ENCODE measurements around the gene KIR2DL4. TPM values are rescaled to one million over a fixed set of nuclear protein-coding genes. Genes with fewer than 3 reads are reported as not detected.
"Not testable (repeated sequence)": the region's sequence is repeated elsewhere in the genome, so short reads cannot be mapped to it uniquely, and the experiment has no call there.

The KIR2DL4 gene
- total RNA-seq, 2 experiments from 2014 or later: not detected

GRCh38 chr19:54782916-54783315, 20.5 kb upstream of the KIR2DL4 start:
- ATAC-seq (ENCODE audit: low read depth); H3K27ac Mint-ChIP-seq; POLR2A ChIA-PET; H3K36me3 Mint-ChIP-seq; H3K9me3 Mint-ChIP-seq; H3K4me3 Mint-ChIP-seq; DNase-seq; H3K4me1 Mint-ChIP-seq: not testable (repeated sequence)
- H3K27me3 Mint-ChIP-seq: peaks cover 16% of the 10 kb centered on the region

GRCh38 chr19:54786091-54786723, 17.2 kb upstream of the KIR2DL4 start:
- H3K4me3 Mint-ChIP-seq; ATAC-seq (ENCODE audit: low read depth); H3K27me3 Mint-ChIP-seq; POLR2A ChIA-PET; DNase-seq; H3K36me3 Mint-ChIP-seq; H3K27ac Mint-ChIP-seq; H3K4me1 Mint-ChIP-seq; H3K9me3 Mint-ChIP-seq: not testable (repeated sequence)

GRCh38 chr19:54788154-54788553, 15.3 kb upstream of the KIR2DL4 start:
- POLR2A ChIA-PET; H3K27ac Mint-ChIP-seq; H3K4me3 Mint-ChIP-seq; H3K4me1 Mint-ChIP-seq; H3K9me3 Mint-ChIP-seq; DNase-seq; H3K27me3 Mint-ChIP-seq; H3K36me3 Mint-ChIP-seq; ATAC-seq (ENCODE audit: low read depth): not testable (repeated sequence)

GRCh38 chr19:54790711-54791110, 12.7 kb upstream of the KIR2DL4 start:
- H3K4me1 Mint-ChIP-seq: peaks cover 14% of the 10 kb centered on the region
- DNase-seq (no peak), ATAC-seq (ENCODE audit: low read depth) (no peak)
- no peaks in the 10 kb centered on the region for H3K9me3 Mint-ChIP-seq
- H3K27ac Mint-ChIP-seq: no peak overlapping the region
- no peaks in the 10 kb centered on the region for H3K36me3 Mint-ChIP-seq
- no peak overlapping the region for H3K4me3 Mint-ChIP-seq
- POLR2A ChIA-PET: no interaction called here
- H3K27me3 Mint-ChIP-seq: peaks cover 9% of the 10 kb centered on the region

- DNase-seq (no peak), ATAC-seq (ENCODE audit: low read depth) (no peak)
- Mint-ChIP-seq H3K27ac (no peak overlapping the region), H3K27me3 (peaks cover 9% of the 10 kb centered on the region), H3K4me1 (peaks cover 14% of the 10 kb centered on the region), H3K36me3 (no peaks in the 10 kb centered on the region), H3K4me3 (no peak overlapping the region), H3K9me3 (no peaks in the 10 kb centered on the region)
- POLR2A ChIA-PET: no interaction called here
These were observed 11.9 kb upstream of the KIR2DL4 start for GRCh38 chr19:54791476-54791875.

- Mint-ChIP-seq H3K4me3 (peak overlapping the region; percentile 83), H3K4me1 (peaks cover 14% of the 10 kb centered on the region), H3K36me3 (no peaks in the 10 kb centered on the region), H3K9me3 (no peaks in the 10 kb centered on the region), H3K27ac (peak overlapping the region; percentile 27), H3K27me3 (peaks cover 9% of the 10 kb centered on the region)
- ATAC-seq (ENCODE audit: low read depth) (peak; percentile 56), DNase-seq (no peak)
- POLR2A ChIA-PET: no interaction called here
These were observed 10.6 kb upstream of the KIR2DL4 start for GRCh38 chr19:54792814-54793213.

- peaks cover 13% of the 10 kb centered on the region for H3K4me1 Mint-ChIP-seq
- POLR2A ChIA-PET: no interaction called here
- H3K36me3 Mint-ChIP-seq: no peaks in the 10 kb centered on the region
- DNase-seq: no peak
- no peak overlapping the region for H3K27ac Mint-ChIP-seq
- no peak for ATAC-seq (ENCODE audit: low read depth)
- peaks cover 17% of the 10 kb centered on the region for H3K27me3 Mint-ChIP-seq
- H3K9me3 Mint-ChIP-seq: no peaks in the 10 kb centered on the region
- H3K4me3 Mint-ChIP-seq: no peak overlapping the region
These were observed 7.7 kb upstream of the KIR2DL4 start for GRCh38 chr19:54795758-54796157.

GRCh38 chr19:54804101-54804500, 691 bp downstream of the KIR2DL4 start:
- Mint-ChIP-seq H3K36me3 (no peaks in the 10 kb centered on the region), H3K9me3 (peaks cover 2% of the 10 kb centered on the region), H3K27ac (no peak overlapping the region), H3K4me1 (no peaks in the 10 kb centered on the region), H3K4me3 (no peak overlapping the region), H3K27me3 (peaks cover 6% of the 10 kb centered on the region)
- DNase-seq (no peak), ATAC-seq (ENCODE audit: low read depth) (no peak)
- POLR2A ChIA-PET: no interaction called here

- DNase-seq (no peak), ATAC-seq (ENCODE audit: low read depth) (no peak)
- H3K36me3 Mint-ChIP-seq: no peaks in the 10 kb centered on the region
- peaks cover 3% of the 10 kb centered on the region for H3K9me3 Mint-ChIP-seq
- no peak overlapping the region for H3K4me3 Mint-ChIP-seq
- POLR2A ChIA-PET: no interaction called here
- H3K27me3 Mint-ChIP-seq: peaks cover 8% of the 10 kb centered on the region
- no peak overlapping the region for H3K27ac Mint-ChIP-seq
- no peaks in the 10 kb centered on the region for H3K4me1 Mint-ChIP-seq
These were observed 1.2 kb downstream of the KIR2DL4 start for GRCh38 chr19:54804571-54804970.

GRCh38 chr19:54805665-54806515, 2.5 kb downstream of the KIR2DL4 start:
- POLR2A ChIA-PET: no interaction called here
- Mint-ChIP-seq H3K27ac (no peak overlapping the region), H3K4me3 (no peak overlapping the region), H3K4me1 (no peaks in the 10 kb centered on the region), H3K9me3 (peaks cover 4% of the 10 kb centered on the region), H3K36me3 (no peaks in the 10 kb centered on the region), H3K27me3 (peaks cover 9% of the 10 kb centered on the region)
- no peak for DNase-seq
- ATAC-seq (ENCODE audit: low read depth): no peak

GRCh38 chr19:54806516-54806838, 3.1 kb downstream of the KIR2DL4 start:
- H3K36me3 Mint-ChIP-seq: no peaks in the 10 kb centered on the region
- DNase-seq: no peak
- POLR2A ChIA-PET: no interaction called here

GRCh38 chr19:54814571-54814970, 11.2 kb downstream of the KIR2DL4 start:
- H3K4me1 Mint-ChIP-seq; DNase-seq; ATAC-seq (ENCODE audit: low read depth); H3K9me3 Mint-ChIP-seq; H3K36me3 Mint-ChIP-seq; H3K27ac Mint-ChIP-seq; H3K27me3 Mint-ChIP-seq; POLR2A ChIA-PET; H3K4me3 Mint-ChIP-seq: not testable (repeated sequence)

More at GRCh38 chr19:54806516-54806838, 3.1 kb downstream of the KIR2DL4 start:
- Mint-ChIP-seq H3K27me3 (peaks cover 11% of the 10 kb centered on the region), H3K27ac (no peak overlapping the region), H3K4me1 (no peaks in the 10 kb centered on the region), H3K9me3 (peaks cover 6% of the 10 kb centered on the region), H3K4me3 (no peak overlapping the region)
- no peak for ATAC-seq (ENCODE audit: low read depth)

- H3K36me3 Mint-ChIP-seq; H3K4me1 Mint-ChIP-seq; ATAC-seq (ENCODE audit: low read depth); H3K4me3 Mint-ChIP-seq; H3K27ac Mint-ChIP-seq; POLR2A ChIA-PET; H3K27me3 Mint-ChIP-seq; DNase-seq; H3K9me3 Mint-ChIP-seq: not testable (repeated sequence)
These were observed 12.8 kb downstream of the KIR2DL4 start, which contains the start of gene KIR3DL1 for GRCh38 chr19:54816251-54816650. Gene KIR3DL1 (plus strand): TSS chr19:54816468.
